C4-2B (cell line): Measurements from ENCODE around the gene GDF7.

ENCODE experiments used
- CTCF ChIP-seq: fragments of 450-650 bp; conservative IDR thresholded peaks from 2 replicates; pipeline ENCODE4 v1.5.1; 2017; ENCODE audit warnings: mild to moderate bottlenecking
- ZFX ChIP-seq: fragments of 450-650 bp; IDR thresholded peaks from 2 replicates; pipeline ENCODE4 v1.6.1; 2017

GRCh38 chr2:20622296-20622686, 44.7 kb upstream of the GDF7 start:
- no peak for TF ChIP-seq CTCF
- no peak for TF ChIP-seq ZFX
